ENCODE results near the gene MIA2. TPM values are rescaled to one million over a fixed set of nuclear protein-coding genes. Genes with fewer than 3 reads are reported as not detected.

Gene MIA2
- total RNA-seq, 1 donor from 2014 or later, result 26.5 TPM

- DNase-seq, result no peak
- no peak for ATAC-seq
- intact Hi-C loops (cut with micrococcal nuclease), result no loop called here
Measured at GRCh38 chr14:39372656-39373055, 138.9 kb downstream of the MIA2 start.

- DNase-seq (no peak), ATAC-seq (no peak)
- intact Hi-C loops (cut with micrococcal nuclease), result no loop called here
Measured at GRCh38 chr14:39374851-39375250, 141.1 kb downstream of the MIA2 start.

GRCh38 chr14:39376667-39377403 is 143.1 kb downstream of the MIA2 start:
- DNase-seq, result no peak
- peak; percentile 20 for ATAC-seq
- intact Hi-C loops (cut with micrococcal nuclease), result no loop called here

GRCh38 chr14:39381366-39381765 is 147.7 kb downstream of the MIA2 start:
- DNase-seq (no peak), ATAC-seq (no peak)
- intact Hi-C loops (cut with micrococcal nuclease), result no loop called here

- no peak for ATAC-seq
- intact Hi-C loops (cut with micrococcal nuclease), result no loop called here
- DNase-seq, result no peak
Measured at GRCh38 chr14:39382463-39382862, 148.7 kb downstream of the MIA2 start.

GRCh38 chr14:39383026-39383660 is 149.4 kb downstream of the MIA2 start:
- DNase-seq (no peak), ATAC-seq (no peak)
- intact Hi-C loops (cut with micrococcal nuclease), result no loop called here

- DNase-seq (no peak), ATAC-seq (no peak)
- intact Hi-C loops (cut with micrococcal nuclease), result no loop called here
Measured at GRCh38 chr14:39383741-39384140, 150.0 kb downstream of the MIA2 start.

GRCh38 chr14:39384177-39384576 is 150.5 kb downstream of the MIA2 start:
- ATAC-seq (no peak), DNase-seq (no peak)

GRCh38 chr14:39393289-39393688 is 159.6 kb downstream of the MIA2 start:
- DNase-seq (no peak), ATAC-seq (no peak)
- intact Hi-C loops (cut with micrococcal nuclease), result no loop called here

More at GRCh38 chr14:39384177-39384576, 150.5 kb downstream of the MIA2 start:
- intact Hi-C loops (cut with micrococcal nuclease), result no loop called here

- ATAC-seq (no peak), DNase-seq (no peak)
- intact Hi-C loops (cut with micrococcal nuclease), result no loop called here
Measured at GRCh38 chr14:39395555-39396254, 162.0 kb downstream of the MIA2 start.

- intact Hi-C loops (cut with micrococcal nuclease), result no loop called here
- ATAC-seq, result no peak
- DNase-seq, result no peak
Measured at GRCh38 chr14:39396448-39396847, 162.7 kb downstream of the MIA2 start.

- peak; percentile 43 for DNase-seq
- peak; percentile 71 for ATAC-seq
- intact Hi-C loops (cut with micrococcal nuclease), result no loop called here
Measured at GRCh38 chr14:39398382-39398781, 164.7 kb downstream of the MIA2 start.

GRCh38 chr14:39406560-39406959 is 172.8 kb downstream of the MIA2 start:
- ATAC-seq, result no peak
- intact Hi-C loops (cut with micrococcal nuclease), result no loop called here
- DNase-seq, result no peak

GRCh38 chr14:39416072-39416471 is 182.4 kb downstream of the MIA2 start:
- ATAC-seq (no peak), DNase-seq (no peak)
- intact Hi-C loops (cut with micrococcal nuclease), result no loop called here

GRCh38 chr14:39417014-39417413 is 183.3 kb downstream of the MIA2 start:
- DNase-seq (no peak), ATAC-seq (peak; percentile 94)
- intact Hi-C loops (cut with micrococcal nuclease), result no loop called here

GRCh38 chr14:39419272-39419671 is 185.6 kb downstream of the MIA2 start:
- no peak for ATAC-seq
- no peak for DNase-seq
- intact Hi-C loops (cut with micrococcal nuclease), result no loop called here

- ATAC-seq (peak; percentile 28), DNase-seq (no peak)
- intact Hi-C loops (cut with micrococcal nuclease), result no loop called here
Measured at GRCh38 chr14:39422243-39422642, 188.5 kb downstream of the MIA2 start.

- ATAC-seq (peak; percentile 72), DNase-seq (no peak)
- intact Hi-C loops (cut with micrococcal nuclease), result no loop called here
Measured at GRCh38 chr14:39423793-39424192, 190.1 kb downstream of the MIA2 start.

GRCh38 chr14:39425947-39426346 is 192.2 kb downstream of the MIA2 start:
- intact Hi-C loops (cut with micrococcal nuclease), result no loop called here
- ATAC-seq (no peak), DNase-seq (no peak)

GRCh38 chr14:39426605-39427004 is 192.9 kb downstream of the MIA2 start:
- intact Hi-C loops (cut with micrococcal nuclease), result no loop called here
- DNase-seq (no peak), ATAC-seq (no peak)
